Measurements from ENCODE around the gene TRMT13.
"Not testable (repeated sequence)": the region's sequence is repeated elsewhere in the genome, so short reads cannot be mapped to it uniquely, and the experiment has no call there.

Gene TRMT13

GRCh38 chr1:100164702-100165101 lies 31.7 kb downstream of the TRMT13 start:
- DNase-seq = no peak

GRCh38 chr1:100168051-100168450 lies 35.1 kb downstream of the TRMT13 start:
- DNase-seq = no peak

GRCh38 chr1:100177295-100178041 lies 44.5 kb downstream of the TRMT13 start:
- DNase-seq = no peak

DNA sequence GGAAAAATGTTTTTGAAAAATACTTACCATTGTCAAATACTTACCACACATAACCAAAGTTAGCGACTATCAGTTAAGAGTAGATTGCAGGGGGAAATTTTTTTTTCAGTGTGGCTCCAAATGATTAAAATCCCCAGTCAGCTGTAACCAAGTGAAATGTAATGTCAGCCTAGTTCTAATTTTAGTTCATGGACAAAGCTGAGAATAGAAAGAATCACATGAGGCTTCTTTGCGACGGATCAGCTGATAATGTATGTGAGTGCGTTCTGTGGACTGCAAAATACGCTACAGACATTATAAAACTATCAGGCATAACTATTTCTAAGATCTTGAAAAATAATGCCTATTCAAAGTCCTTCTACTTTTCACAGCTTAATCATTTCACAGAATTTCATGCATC lies 45.1 kb downstream of the TRMT13 start, which contains the start of gene LRRC39:
TSS of gene LRRC39 (minus strand) at position 166 of the 400 bp plus-strand sequence. CDS start 9,740 bp downstream, outside the sequence.
- no peak for DNase-seq

DNA sequence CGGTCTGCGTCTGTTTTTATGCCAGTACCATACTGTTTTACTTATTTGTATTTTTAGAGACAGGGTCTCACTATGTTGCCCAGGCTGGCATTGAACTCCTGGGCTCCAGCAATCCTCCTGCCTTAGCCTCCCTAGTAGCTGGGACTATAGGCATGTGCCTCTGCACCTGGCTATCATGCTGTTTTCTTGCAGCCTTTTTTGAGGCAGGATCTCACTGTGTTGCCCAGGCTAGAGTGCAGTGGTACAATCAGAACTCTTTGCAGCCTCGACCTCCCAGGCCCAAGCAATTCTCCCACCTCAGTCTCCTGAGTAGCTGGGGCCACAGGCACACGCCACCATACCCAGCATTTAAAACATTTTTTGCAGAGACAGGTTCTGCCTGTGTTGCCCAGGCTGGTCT lies 50.4 kb downstream of the TRMT13 start:
- DNase-seq = no peak

DNA sequence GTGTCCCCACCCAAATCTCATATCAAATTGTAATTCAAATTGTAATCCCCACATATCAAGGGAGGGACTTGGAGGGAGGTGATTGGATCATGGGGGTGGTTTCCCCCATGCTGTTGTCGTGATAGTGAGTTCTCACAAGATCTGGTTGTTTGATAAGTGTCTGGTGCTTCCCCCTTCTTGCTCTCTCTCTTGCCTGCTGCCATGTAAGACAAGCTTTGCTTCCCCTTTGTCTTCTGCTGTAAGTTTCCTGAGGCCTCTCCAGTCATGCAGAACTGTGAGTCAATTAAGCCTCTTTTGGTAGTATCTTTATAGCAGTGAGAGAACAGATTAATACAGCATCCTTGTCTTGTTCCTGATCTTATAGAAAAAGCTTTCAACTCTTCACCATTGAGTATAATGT lies 51.6 kb downstream of the TRMT13 start:
- no peak for DNase-seq

DNA sequence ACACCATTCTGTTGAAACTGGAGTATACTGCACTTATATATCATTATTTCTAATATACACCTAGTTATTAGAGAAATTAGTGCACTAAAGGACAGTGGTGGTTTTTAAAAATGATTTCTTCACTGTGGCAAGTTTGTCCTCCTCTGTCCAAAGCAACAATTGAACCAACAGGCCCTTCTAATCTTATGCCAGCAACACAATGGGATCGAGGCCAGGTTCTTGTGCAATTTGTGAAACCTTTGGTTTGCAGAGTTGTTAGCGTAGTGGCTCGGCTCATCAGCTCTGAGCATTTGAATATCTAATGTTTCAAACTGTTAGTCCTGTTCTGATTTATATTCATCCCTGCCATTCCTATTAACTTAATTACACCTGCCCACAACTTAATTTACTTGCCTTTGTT lies 54.9 kb downstream of the TRMT13 start:
- no peak for DNase-seq

GRCh38 chr1:100188617-100189016 lies 55.7 kb downstream of the TRMT13 start:
- peak; percentile 41 for DNase-seq

GRCh38 chr1:100198596-100198995 lies 65.6 kb downstream of the TRMT13 start:
- no peak for DNase-seq

GRCh38 chr1:100200060-100200459 lies 67.1 kb downstream of the TRMT13 start:
- not testable (repeated sequence) for DNase-seq

All from right forelimb (tissue), 1 donor.